Measurements from ENCODE around the gene B4GALT3. TPM values are rescaled to one million over a fixed set of nuclear protein-coding genes. Genes with fewer than 3 reads are reported as not detected.

Gene B4GALT3
- total and polyA plus RNA-seq, 2 of the 4 experiments (the other 2 are of a cell fraction): 19.9 to 36.0 TPM

GRCh38 chr1:161132410-161133219, 44.7 kb downstream of the B4GALT3 start, which contains the start of gene DEDD:
Gene DEDD, minus strand, starts transcription at chr1:161132667. Its CDS starts 8,205 bp downstream, at chr1:161124462.
- Histone ChIP-seq H4K20me1 (ENCODE audit: insufficient read depth, low read length) (no peaks in the 10 kb centered on the region), H3K23ac (ENCODE audit: low read depth, low read length) (peak within 1 kb of the TSS; percentile 99), H3K27ac (ENCODE audit: insufficient read depth, low read length) (peak within 1 kb of the TSS; percentile 90), H3K27me3 (ENCODE audit: control insufficient read depth, insufficient read depth, low read length) (no peaks in the 10 kb centered on the region), H2AFZ (replicated peaks; ENCODE audit: low read length, poor library complexity) (peak within 1 kb of the TSS; percentile 91), H3K56ac (ENCODE audit: extremely low read depth, insufficient read depth, low read length) (peak within 1 kb of the TSS; percentile 92), H2AK9ac (replicated peaks; ENCODE audit: low read depth, low read length, poor library complexity) (peak within 1 kb of the TSS; percentile 99), H3K4me1 (ENCODE audit: control insufficient read depth, insufficient read depth, low read length) (no peaks in the 10 kb centered on the region; the same call in 1 of the 2 replicates), H3K14ac (replicated peaks; ENCODE audit: low read depth, low read length) (peak within 1 kb of the TSS; percentile 88), H3K18ac (ENCODE audit: low read depth, low read length) (peak within 1 kb of the TSS; percentile 80), H2BK120ac (ENCODE audit: low read depth, low read length) (peak within 1 kb of the TSS; percentile 63), H3K9ac (ENCODE audit: low read depth, low read length) (peak within 1 kb of the TSS; percentile 93), H3K9me3 (ENCODE audit: control insufficient read depth, insufficient read depth, low read length) (no peaks in the 10 kb centered on the region), H3K36me3 (ENCODE audit: control insufficient read depth, insufficient read depth, low read length) (peaks cover 12% of the 10 kb centered on the region), H4K5ac (ENCODE audit: low read depth, low read length) (peak within 1 kb of the TSS; percentile 80), H2BK20ac (ENCODE audit: low read depth, low read length) (peak within 1 kb of the TSS; percentile 40; the same call in 1 of the 2 replicates), H4K8ac (ENCODE audit: low read depth in 2 of 2, low read length in 2 of 2) (peak within 1 kb of the TSS; percentile 86 to 93), H4K91ac (ENCODE audit: insufficient read depth, low read depth, low read length) (peak within 1 kb of the TSS; percentile 94), H2BK5ac (ENCODE audit: low read depth, low read length, poor library complexity, severe bottlenecking) (peak within 1 kb of the TSS; percentile 87), H3K4me2 (ENCODE audit: low read depth, low read length) (peak within 1 kb of the TSS; percentile 98), H3K9me1 (ENCODE audit: insufficient read depth, low read length) (peaks cover 5% of the 10 kb centered on the region), H3K79me1 (ENCODE audit: low read depth in 1 of 2, low read length in 2 of 2) (peaks cover 22 to 83% of the 10 kb centered on the region in 2 experiments), H3K4me3 (ENCODE audit: insufficient read depth, low read depth, low read length) (peak within 1 kb of the TSS; percentile 72), H2BK15ac (ENCODE audit: low read depth, low read length) (peak within 1 kb of the TSS; percentile 78; the same call in 2 of the 3 replicates), H2AK5ac (ENCODE audit: low read depth, low read length) (peak within 1 kb of the TSS; percentile 90), H3K4ac (ENCODE audit: low read depth, low read length) (peak within 1 kb of the TSS; percentile 97)
- intact Hi-C loops (cut with micrococcal nuclease) (loop anchor here (1.0 kb wide), 1 partner anchor 14 kb away; the partner anchor contains the start of genes NIT1 and PFDN2), in situ Hi-C loops (cut with MboI; ENCODE audit: low sequenced_read_pairs) (no loop called here), dilution Hi-C loops (cut with HindIII; ENCODE audit: low sequenced_read_pairs, unreplicated experiment) (no loop called here)
- 0% methylated on average over 20 of the region's 68 CpGs; no CpG with 5 or more reads in 1 of the 2 experiments for WGBS, 2 experiments (ENCODE audit: extremely low coverage in 2 of 2, insufficient read length in 1 of 2)
- ChIA-PET POLR2A (ENCODE audit: unreplicated experiment) (interaction anchor here (0.6 to 1.5 kb wide), 3 partner anchors 9 to 93 kb away, joined by 6 to 9 read pairs (median 8); partner anchors contain the start of genes NIT1 and PFDN2), CTCF (no interaction called here)
- no peak for TF ChIP-seq CHD1 (IDR thresholded peaks at IDR 0.05; ENCODE audit: low read depth, low read length)
- TF ChIP-seq BHLHE40 (IDR thresholded peaks at IDR 0.05; ENCODE audit: low read depth, low read length): 0 out of 2 replicates have a peak, but pooled peaks have one; percentile 1
- peak; percentile 89; the same call in 1 of the 2 replicates for TF ChIP-seq MAZ (IDR thresholded peaks at IDR 0.05; ENCODE audit: borderline replicate concordance, low read depth, low read length)
- ATAC-seq (ENCODE audit: low read depth): peak; percentile 91
- BruUV-seq (replicated peaks): no TSS peak
- DNase-seq: peak; percentile 96

All from IMR-90 (cell line).